ENCODE results near the gene CDV3.
A peak's percentile ranks its signal among the peaks of the same experiment; 100 is the strongest.

CDV3 gene

DNA sequence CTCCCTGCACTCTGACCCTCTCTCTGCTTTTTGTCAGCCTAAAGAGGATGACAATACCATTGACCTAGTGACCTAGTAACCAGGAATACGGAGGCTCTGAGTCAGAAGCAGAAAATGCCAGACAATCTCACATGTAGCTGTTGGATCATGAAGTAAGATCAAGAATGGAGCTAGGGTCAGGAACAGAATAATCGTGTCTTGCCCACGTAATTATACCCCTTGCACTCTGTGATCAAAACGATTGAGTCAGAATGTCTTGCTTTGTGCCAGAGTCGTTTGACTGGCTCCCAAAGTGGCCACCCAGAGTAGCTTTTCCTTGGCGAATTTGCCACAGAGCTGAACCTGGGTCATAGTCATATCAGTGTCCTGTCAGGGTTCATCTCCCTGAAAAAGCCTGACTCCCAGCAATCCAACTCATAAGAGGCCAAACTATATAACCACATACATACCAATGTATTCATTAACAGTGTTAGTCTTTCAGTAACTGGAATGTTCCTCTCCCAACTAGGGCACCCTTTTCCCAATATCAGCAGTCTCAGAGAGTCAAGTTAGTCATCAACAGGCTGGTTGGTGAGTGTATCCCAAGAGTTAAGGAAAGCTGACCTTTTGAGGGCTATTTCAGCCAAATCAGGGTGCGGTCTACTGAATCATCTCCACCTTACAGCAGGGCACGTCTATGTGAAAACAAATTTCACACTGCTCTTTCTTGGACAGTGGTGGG lies 5.0 kb upstream of the CDV3 start:
- DNase-seq (ENCODE audit: low read depth) = no peak

- DNase-seq (ENCODE audit: low read depth) = no peak
These were observed 3.1 kb upstream of the CDV3 start for GRCh38 chr3:133570139-133570936.

GRCh38 chr3:133570937-133571320 lies 2.6 kb upstream of the CDV3 start:
- DNase-seq (ENCODE audit: low read depth) = no peak

DNA sequence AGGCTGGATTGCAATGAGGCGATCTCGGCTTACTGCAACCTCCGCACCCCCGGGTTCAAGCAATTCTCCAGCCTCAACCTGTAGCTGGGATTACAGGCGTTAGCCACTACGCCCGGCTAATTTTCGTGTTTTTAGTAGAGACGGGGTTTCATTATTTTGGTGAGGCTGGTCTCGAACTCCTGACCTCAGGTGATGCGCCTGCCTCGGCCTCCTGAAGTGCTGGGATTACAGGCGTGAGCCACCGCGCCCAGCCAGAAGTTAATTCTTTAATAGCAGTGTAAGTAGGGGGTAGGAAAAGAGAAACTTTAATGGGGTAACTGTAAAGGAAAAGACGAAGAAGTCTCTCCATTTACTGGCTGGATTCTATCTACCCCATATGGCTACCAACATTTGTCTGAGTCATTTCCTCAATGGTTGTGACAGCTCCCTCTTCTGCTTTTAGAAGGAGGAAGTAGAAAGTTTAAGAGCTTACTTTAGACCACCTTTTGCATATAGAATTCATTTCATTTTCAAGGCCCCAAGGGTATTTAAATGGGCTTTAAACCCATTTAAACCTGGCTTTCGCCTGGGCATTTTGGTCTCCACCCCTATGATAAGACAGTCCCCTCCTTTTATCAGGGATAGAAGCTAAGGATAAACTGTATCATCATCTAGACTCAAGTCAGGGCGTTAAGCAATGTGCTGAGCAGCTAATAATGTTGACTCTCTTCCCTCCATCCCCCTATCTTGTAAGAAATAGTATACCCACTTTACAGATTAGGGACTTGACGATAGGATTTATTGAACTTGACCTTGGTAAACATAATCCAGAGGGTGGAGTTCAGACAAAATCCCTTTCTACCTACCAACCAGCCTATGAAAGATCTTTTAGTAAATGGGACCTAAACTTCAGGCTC lies 1.1 kb upstream of the CDV3 start:
- no peak for DNase-seq (ENCODE audit: low read depth)

- peak; percentile 100 for DNase-seq (ENCODE audit: low read depth)
These were observed 345 bp upstream of the CDV3 start for GRCh38 chr3:133573054-133573628.

- DNase-seq (ENCODE audit: low read depth) = peak; percentile 53
These were observed 885 bp downstream of the CDV3 start for GRCh38 chr3:133574260-133574881.

GRCh38 chr3:133575086-133575485 lies 1.6 kb downstream of the CDV3 start:
- no peak for DNase-seq (ENCODE audit: low read depth)

GRCh38 chr3:133576169-133576568 lies 2.7 kb downstream of the CDV3 start:
- no peak for DNase-seq (ENCODE audit: low read depth)

- no peak for DNase-seq (ENCODE audit: low read depth)
These were observed 5.2 kb downstream of the CDV3 start for GRCh38 chr3:133578548-133579191.

DNA sequence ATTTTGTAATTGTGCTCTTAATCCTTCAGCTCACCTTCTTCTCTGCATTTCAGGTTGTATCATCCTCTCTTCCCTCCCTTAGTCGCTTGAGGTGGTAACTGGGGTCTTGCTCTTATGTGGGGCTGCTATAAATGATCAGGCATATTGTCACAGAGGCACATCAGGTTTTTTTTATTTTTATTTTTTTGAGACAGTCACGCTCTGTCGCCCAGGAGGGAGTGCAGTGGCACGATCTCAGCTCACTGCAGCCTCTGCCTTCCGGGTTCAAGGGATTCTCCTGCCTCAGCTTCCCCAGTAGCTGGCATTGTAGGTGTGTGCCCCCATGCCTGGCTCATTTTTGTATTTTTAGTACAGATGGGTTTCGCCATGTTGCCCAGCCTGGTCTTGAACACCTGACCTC lies 9.9 kb downstream of the CDV3 start:
- no peak for DNase-seq (ENCODE audit: low read depth)

GRCh38 chr3:133588035-133588434 lies 14.5 kb downstream of the CDV3 start:
- no peak for DNase-seq (ENCODE audit: low read depth)

DNA sequence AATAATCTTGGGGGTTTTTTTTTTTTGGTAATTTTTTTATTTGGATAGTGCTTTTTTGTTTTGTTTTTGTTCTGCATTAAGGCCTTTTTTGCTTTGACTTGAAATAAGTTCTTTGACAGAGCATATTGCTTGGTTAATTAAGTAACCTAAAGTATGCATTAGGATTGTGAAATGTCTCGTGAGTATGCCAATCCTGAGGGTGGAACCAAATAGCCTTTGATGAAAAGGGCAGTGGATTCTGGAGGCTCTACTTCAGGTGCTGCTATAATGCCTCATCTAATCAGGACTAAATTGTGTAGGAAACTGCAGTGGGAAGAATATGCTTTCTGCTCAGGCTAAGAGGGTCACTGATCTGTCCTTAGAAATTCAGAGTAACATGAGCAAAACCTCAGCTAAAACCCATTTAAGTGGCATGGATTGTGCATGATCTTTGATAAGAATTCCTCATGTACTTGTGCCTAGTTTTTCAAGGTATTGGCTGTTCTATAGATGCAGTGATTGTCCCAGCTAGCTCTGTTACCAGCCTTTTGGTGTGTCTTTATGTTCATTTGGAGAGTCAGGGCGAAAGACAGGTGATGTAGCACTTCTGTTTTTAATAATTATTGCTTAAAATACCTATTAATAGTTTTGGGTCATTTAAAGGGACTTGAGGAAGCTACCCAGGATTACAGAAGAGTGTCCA lies 15.4 kb downstream of the CDV3 start:
- no peak for DNase-seq (ENCODE audit: low read depth)

DNA sequence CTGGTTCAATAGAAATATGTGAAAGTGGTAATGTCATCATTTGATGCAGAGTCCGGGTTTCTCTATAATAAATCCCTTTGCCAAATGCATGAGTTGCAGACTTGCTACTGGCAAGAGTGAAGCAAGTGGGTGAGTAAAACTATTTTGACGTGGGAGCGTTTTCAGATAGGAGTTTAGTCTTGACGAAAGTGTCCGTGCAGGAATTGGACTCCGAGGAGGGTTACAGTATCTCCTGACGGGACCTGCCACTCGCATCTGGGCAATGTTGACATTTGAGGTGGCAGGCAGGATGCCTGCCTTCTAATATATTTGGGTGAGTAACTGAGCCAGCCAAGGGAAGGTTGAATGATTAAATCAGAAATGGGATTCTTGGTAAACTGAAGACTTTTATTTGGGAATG lies 16.0 kb downstream of the CDV3 start:
- no peak for DNase-seq (ENCODE audit: low read depth)

DNA sequence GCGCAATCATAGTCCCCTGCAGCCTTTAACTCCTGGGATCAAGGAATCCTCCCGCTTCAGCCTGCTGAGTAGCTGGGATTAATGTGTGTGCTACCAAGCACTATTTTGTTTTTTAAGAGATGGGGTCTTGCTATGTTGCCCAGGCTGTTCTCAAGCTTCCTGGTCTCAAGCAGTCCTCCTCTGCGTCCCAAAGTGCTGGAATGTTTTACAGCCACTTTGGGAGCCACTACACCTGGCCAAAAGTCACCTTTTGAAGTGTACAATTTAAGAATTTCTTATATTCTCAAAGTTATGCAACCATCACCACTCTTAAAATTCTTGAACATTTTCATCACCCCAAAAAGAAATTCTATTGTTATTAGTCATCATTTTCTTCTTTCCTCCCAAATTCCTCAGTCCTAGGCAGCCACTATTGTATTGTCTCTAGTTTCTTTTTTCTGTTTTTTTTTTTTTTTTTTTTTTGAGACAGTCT lies 17.8 kb downstream of the CDV3 start:
- no peak for DNase-seq (ENCODE audit: low read depth)

- DNase-seq (ENCODE audit: low read depth) = no peak
These were observed 19.4 kb downstream of the CDV3 start for GRCh38 chr3:133592843-133593242.

DNA sequence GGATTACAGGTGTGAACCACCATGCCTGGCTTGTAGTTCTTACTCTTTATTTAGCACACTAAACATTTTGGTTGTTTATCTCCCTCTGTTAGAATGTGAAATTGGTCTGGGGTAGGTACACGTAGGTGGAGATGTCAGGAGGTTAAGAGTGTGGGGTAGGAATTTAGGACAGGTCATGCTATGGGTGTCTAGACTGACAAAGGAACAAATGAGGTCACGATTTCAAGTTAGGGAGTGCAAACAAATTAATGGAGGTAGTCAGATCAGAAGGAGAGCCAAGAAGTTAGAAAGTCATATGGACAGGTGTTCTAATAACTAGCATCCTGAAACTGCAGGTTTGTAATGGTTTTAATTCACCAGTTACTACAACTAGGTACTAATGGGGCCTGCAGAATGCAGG lies 19.8 kb downstream of the CDV3 start:
- DNase-seq (ENCODE audit: low read depth) = no peak

DNA sequence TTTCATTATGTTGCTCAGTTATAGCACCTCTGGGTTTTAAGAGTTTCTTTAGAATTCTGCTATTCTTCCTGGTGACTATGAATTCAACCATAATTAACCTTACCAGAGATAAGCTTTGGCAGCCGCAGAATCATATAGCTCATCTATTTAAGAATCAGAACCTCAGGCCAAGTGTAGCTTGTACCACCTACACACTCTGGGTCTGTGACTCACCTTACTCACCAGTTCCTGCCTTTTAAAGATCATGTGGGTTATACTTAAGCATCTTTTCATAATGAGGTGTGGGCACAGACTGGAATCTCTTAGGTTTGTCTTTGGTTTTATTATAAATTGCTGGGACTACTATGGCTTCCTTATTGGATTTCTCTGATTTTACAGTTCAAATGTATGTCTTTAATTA lies 21.9 kb downstream of the CDV3 start:
- DNase-seq (ENCODE audit: low read depth) = no peak

GRCh38 chr3:133598405-133598804 lies 24.9 kb downstream of the CDV3 start:
- DNase-seq (ENCODE audit: low read depth) = no peak

GRCh38 chr3:133599280-133599679 lies 25.8 kb downstream of the CDV3 start:
- DNase-seq (ENCODE audit: low read depth) = no peak

- no peak for DNase-seq (ENCODE audit: low read depth)
These were observed 27.1 kb downstream of the CDV3 start for GRCh38 chr3:133600572-133601081.
